Activated T-cell treated with anti-CD3 and anti-CD28 coated beads, Interleukin-2, amount 50 U/mL, for 1 hour (primary cell): ENCODE data around the gene ABCA7.

ENCODE experiments used
- DNase-seq: peaks from one replicate; pipeline ENCODE4 v3.0.0-alpha.2; 2020

The ABCA7 gene

GRCh38 chr19:1003283-1003682 is 36.6 kb upstream of the ABCA7 start:
- no peak for DNase-seq

- no peak for DNase-seq
Measured at GRCh38 chr19:1004204-1004802, 35.6 kb upstream of the ABCA7 start.

- no peak for DNase-seq
Measured at GRCh38 chr19:1004803-1005664, 34.9 kb upstream of the ABCA7 start.

- no peak for DNase-seq
Measured at GRCh38 chr19:1006711-1007398, 33.1 kb upstream of the ABCA7 start.

- no peak for DNase-seq
Measured at GRCh38 chr19:1007399-1008251, 32.3 kb upstream of the ABCA7 start.

- no peak for DNase-seq
Measured at GRCh38 chr19:1008268-1009040, 31.5 kb upstream of the ABCA7 start.

GRCh38 chr19:1009041-1009980 is 30.6 kb upstream of the ABCA7 start:
- no peak for DNase-seq

- DNase-seq = no peak
Measured at GRCh38 chr19:1009981-1010538, 29.8 kb upstream of the ABCA7 start.

- DNase-seq = no peak
Measured at GRCh38 chr19:1010586-1011510, 29.1 kb upstream of the ABCA7 start.

GRCh38 chr19:1011831-1012333 is 28.0 kb upstream of the ABCA7 start:
- no peak for DNase-seq

GRCh38 chr19:1012334-1012733 is 27.6 kb upstream of the ABCA7 start:
- DNase-seq = no peak

- DNase-seq = no peak
Measured at GRCh38 chr19:1013218-1013617, 26.7 kb upstream of the ABCA7 start.

- no peak for DNase-seq
Measured at GRCh38 chr19:1014161-1015060, 25.5 kb upstream of the ABCA7 start.

- no peak for DNase-seq
Measured at GRCh38 chr19:1015061-1015781, 24.7 kb upstream of the ABCA7 start.

GRCh38 chr19:1015782-1016646 is 23.9 kb upstream of the ABCA7 start:
- DNase-seq = no peak

- DNase-seq = no peak
Measured at GRCh38 chr19:1016647-1017114, 23.2 kb upstream of the ABCA7 start.
